ENCODE data around the gene C10orf90. TPM values are rescaled to one million over a fixed set of nuclear protein-coding genes. Genes with fewer than 3 reads are reported as not detected.

C10orf90 gene
- total RNA-seq, 4 donors from 2014 or later, result not detected

DNA sequence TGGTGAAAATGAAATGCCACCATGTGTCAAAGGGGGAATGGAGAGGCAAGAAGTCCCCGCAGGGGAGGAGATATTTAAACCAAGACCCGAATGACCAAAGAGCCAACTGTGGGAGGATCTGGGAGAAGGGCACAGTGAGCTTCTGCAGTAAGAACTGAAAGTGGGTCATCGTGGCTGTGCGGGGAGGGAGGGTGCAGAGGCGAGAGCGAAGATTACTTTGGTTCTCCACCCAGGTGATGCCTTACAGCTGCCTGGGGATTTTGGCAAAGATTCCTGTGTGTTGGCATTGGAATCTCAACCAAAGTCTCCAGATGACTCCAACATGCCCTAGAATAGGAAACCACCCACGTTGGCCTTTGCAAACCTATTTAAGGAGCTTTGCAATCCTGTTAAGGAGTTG lies 238.0 kb downstream of the C10orf90 start:
- TF ChIP-seq CTCF (IDR thresholded peaks at IDR 0.05) (no peak), POLR2A (IDR thresholded peaks at IDR 0.05) (no peak)
- H3K9me3 ChIP-seq, result no peaks in the 10 kb centered on the region
- no peak overlapping the region for H3K27ac ChIP-seq
- H3K27me3 ChIP-seq, result no peaks in the 10 kb centered on the region
- no peak for DNase-seq
- no peaks in the 10 kb centered on the region for H3K36me3 ChIP-seq
- H3K4me1 ChIP-seq, result no peaks in the 10 kb centered on the region
- H3K4me3 ChIP-seq, result no peak overlapping the region

DNA sequence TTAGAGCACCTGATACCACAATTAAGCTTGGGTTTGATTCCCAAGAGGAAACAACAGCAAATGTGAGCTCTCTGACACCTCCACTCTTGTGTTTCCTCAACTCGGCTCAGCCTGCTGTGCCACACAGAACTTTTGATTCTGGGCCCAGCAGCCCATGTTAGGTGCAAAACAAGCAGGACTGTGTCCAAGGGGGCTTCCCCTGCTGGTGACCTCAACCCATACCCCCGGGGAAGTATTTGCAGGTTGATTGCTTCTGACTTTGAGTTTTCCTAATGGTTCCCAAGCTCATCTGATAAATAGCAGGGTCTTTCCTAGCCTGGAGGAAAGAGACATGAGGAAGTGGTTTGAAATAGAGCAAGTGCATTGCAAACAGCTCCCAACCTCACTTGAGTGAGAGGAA lies 238.7 kb downstream of the C10orf90 start:
- H3K4me3 ChIP-seq, result no peak overlapping the region
- DNase-seq, result no peak
- TF ChIP-seq CTCF (IDR thresholded peaks at IDR 0.05), result no peak
- TF ChIP-seq POLR2A (IDR thresholded peaks at IDR 0.05), result no peak
- H3K9me3 ChIP-seq, result no peaks in the 10 kb centered on the region
- no peaks in the 10 kb centered on the region for H3K27me3 ChIP-seq
- no peaks in the 10 kb centered on the region for H3K36me3 ChIP-seq
- no peaks in the 10 kb centered on the region for H3K4me1 ChIP-seq
- no peak overlapping the region for H3K27ac ChIP-seq

- DNase-seq, result no peak
- no peaks in the 10 kb centered on the region for H3K27me3 ChIP-seq
- no peaks in the 10 kb centered on the region for H3K4me1 ChIP-seq
- H3K4me3 ChIP-seq, result no peak overlapping the region
- no peaks in the 10 kb centered on the region for H3K36me3 ChIP-seq
- no peak for TF ChIP-seq POLR2A (IDR thresholded peaks at IDR 0.05)
- no peak for TF ChIP-seq CTCF (IDR thresholded peaks at IDR 0.05)
- H3K27ac ChIP-seq, result no peak overlapping the region
- H3K9me3 ChIP-seq, result no peaks in the 10 kb centered on the region
Observed at GRCh38 chr10:126430512-126430911, 240.0 kb downstream of the C10orf90 start.

DNA sequence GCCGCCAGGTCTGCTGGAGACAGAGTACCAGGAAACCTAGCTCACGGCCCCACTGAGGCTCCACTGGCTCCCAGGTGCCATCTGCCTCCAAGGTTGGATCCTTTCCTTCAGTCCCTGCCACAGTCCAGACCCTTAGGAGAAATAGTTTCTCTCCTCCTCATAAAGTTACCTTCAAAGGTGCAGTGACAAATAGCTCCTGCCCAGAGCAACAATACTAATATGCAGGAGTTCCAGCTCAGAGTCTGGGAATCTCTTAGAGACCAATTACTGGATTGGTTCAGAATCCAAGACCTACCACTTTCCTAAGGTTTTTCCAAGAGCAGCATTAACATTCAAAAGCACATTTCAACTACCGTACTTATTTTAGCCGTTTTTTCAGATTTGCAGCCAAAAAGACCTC lies 241.2 kb downstream of the C10orf90 start:
- Histone ChIP-seq H3K9me3 (peaks cover 0 to 2% (median 0%) of the 10 kb centered on the region in 4 donors), H3K36me3 (no peaks in the 10 kb centered on the region), H3K27ac (no peak overlapping the region), H3K4me3 (no peak overlapping the region), H3K4me1 (no peaks in the 10 kb centered on the region), H3K27me3 (no peaks in the 10 kb centered on the region)
- TF ChIP-seq CTCF (IDR thresholded peaks at IDR 0.05), result no peak
- TF ChIP-seq POLR2A (IDR thresholded peaks at IDR 0.05), result no peak
- no peak for DNase-seq

- Histone ChIP-seq H3K27ac (no peak overlapping the region), H3K27me3 (no peaks in the 10 kb centered on the region), H3K9me3 (peaks cover 0 to 10% (median 4%) of the 10 kb centered on the region in 4 donors), H3K4me3 (no peak overlapping the region), H3K36me3 (no peaks in the 10 kb centered on the region), H3K4me1 (no peaks in the 10 kb centered on the region)
- TF ChIP-seq POLR2A (IDR thresholded peaks at IDR 0.05) (no peak), CTCF (IDR thresholded peaks at IDR 0.05) (no peak)
- DNase-seq, result no peak
Observed at GRCh38 chr10:126425489-126426065, 244.9 kb downstream of the C10orf90 start.

DNA sequence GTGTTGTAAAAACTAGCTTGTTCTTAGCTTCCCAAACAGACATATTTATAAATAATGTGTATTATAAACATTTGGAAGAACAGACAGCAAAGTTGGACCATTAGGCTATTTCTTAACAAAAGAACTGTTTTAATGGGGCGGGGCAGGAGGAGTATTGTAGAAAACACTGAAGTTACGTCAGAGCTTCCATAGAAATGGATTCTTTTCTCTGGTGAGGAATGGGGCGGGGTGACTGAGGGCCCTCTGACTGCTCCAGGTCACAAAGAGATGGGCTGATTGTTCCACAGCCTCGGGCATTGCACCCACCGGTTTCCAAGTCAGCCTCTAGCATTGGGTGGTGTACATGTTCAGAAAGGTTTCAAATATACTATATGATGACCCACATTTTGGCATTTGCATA lies 245.5 kb downstream of the C10orf90 start:
- Histone ChIP-seq H3K36me3 (no peaks in the 10 kb centered on the region), H3K4me1 (no peaks in the 10 kb centered on the region), H3K9me3 (peaks cover 0 to 10% (median 4%) of the 10 kb centered on the region in 4 donors), H3K27ac (no peak overlapping the region), H3K4me3 (no peak overlapping the region), H3K27me3 (no peaks in the 10 kb centered on the region)
- TF ChIP-seq POLR2A (IDR thresholded peaks at IDR 0.05), result no peak
- TF ChIP-seq CTCF (IDR thresholded peaks at IDR 0.05), result no peak
- DNase-seq, result no peak

Measured in Peyer's patch (tissue), 4 donors.